GM04504 (cell line): ENCODE measurements around the gene THSD7B.

Experiments used
- DNase-seq: peaks from one replicate; pipeline ENCODE4 v3.0.0-alpha.2; 2012; ENCODE audit warnings: low read depth

The THSD7B gene

DNA sequence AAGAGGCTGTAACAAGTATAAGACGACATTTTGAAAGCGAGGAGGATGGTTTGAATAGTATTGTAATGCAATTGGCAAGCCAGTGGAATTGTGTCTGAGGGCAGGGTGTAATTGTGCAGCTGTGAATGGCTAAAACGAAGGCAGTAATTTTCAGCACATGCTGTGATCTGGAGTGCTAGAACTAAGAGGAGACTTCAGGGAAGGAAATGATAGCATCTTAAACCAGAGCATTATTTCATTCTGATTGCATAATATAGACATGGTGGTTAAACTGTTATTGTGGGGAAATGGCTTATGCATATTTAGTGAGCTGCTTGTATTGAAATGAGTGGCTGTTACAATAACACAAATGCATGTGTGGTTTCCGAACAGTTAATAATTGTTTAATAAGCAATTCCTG is 36.3 kb downstream of the THSD7B start:
- no peak for DNase-seq

DNA sequence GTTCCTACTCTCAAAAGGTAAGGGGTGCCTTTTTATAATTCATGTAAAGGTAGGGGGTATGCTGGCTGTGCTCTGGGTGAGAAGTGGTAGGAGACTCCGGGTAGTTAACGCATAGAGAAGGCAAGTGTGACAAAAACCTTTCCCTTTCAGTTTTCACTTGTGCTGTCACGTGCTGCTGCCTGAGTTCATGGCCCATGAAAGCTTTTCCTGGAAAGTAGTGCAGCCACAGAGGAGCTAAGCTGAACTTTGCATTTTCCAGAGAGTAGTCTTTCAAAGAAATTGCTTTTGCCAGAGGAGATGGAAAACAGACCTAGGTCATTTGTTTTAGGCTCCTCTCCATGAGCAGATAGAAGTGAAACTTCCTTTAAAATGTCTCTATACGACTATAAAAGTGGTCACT is 44.7 kb downstream of the THSD7B start:
- DNase-seq = no peak

DNA sequence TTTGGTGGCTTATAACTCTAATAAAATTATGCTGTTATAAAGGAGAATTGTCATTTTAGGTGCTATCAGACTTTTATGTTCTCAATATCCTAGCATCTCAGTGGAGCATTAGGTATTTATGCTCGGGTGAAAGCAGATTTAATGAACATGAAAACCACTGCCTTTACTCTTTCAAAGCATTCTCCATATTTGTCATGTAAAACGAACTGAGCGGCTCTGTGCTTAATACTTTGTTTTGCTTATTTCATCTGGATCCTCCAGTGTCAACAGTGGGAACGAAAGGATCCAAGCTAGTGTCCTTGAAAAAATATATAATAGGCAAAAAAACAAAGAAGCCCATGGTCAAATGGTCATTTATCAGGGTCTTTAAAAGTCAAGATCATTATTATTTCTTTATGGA is 53.5 kb downstream of the THSD7B start:
- no peak for DNase-seq

DNA sequence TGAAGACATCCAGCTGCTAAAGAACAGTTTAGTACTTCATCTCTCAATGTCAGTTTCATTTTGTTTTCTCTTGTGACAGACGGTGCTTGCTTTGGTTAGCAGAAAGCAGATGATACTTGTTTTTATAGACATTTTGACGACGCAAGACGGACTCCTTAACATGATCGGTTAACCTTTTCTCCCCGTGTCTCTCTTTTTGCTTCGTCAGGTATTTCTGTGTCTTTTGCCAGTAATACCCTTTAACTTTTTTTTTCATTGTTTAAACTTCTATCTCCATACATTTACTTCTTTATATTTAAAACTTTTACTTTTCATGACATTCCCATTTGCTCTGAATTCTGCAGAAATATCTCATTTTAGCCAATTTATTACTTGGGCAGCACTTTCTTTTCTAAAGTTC is 57.9 kb downstream of the THSD7B start:
- no peak for DNase-seq

DNA sequence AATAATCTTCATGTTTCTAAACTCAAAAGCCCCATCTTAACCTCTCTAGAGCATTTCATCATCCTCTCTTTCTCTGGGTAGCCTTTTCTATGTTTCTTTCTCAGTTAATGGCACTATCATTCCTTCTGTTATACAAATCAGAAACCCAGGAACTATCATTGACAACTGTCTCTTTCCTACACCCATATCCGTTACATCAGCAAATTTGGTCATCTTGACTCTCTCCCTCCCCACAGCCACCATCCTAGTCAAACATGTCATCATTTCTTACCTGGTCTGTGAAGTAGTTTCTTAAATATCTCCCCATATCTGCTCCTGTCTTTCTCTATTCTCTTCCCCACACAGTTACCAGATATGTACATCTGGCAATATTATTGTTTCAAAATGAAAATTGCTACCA is 62.8 kb downstream of the THSD7B start:
- no peak for DNase-seq

DNA sequence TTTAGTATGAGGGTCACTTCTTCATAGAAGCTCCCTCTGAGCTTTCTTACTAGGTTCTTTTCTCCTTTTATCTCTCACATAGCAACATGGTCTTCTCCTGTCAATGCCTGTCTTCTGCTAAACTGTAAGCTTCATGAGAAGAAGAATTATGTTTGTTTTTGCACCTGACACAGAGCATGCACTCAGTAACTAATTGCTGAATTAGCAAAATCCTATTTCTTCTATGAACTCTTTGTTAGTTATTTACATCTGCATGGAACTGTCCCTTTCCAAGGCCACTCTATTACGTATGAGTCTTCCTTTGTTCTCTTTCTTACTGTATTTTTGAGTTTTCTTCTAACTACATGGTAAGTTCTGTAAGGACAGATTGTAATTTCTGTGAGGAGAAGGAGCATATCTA is 63.4 kb downstream of the THSD7B start:
- DNase-seq = no peak

DNA sequence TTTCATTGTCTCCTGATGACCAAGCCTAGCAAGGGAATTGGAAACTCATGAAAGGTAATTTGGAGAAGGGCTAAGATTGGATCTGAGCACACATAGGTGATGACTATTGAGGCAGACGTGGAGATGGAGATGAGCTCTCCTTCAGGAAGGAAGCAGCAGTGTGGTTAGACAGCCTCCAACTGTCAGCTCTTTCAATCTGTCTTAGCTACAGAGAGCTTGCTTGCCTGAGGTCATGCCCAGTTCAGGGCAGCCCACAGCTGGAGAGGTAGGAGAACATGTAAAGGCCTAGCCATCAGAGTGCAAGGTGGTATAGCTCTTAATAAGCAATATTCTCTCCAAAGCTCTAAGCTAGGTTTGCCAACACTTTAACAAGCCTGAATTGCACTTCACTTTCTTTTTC is 79.2 kb downstream of the THSD7B start:
- DNase-seq = no peak

DNA sequence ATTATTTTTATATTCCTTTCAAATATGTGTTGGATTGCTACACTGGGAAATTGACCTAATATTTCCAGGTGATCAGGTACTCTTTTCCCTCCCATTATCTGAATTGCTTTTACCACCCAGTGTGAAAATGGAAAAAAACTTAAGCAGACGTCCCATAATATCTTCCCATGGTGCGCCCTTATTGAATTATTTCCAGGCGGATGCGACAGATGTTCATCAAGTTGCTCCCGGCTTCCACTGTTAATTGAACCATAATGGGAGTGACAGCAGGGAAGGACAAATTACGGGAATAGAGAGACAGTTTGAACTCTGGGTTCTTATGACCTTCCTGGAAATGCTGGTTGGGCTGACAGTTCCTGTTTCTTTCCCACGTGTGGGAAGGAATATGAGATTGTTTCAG is 93.3 kb downstream of the THSD7B start:
- DNase-seq = no peak

DNA sequence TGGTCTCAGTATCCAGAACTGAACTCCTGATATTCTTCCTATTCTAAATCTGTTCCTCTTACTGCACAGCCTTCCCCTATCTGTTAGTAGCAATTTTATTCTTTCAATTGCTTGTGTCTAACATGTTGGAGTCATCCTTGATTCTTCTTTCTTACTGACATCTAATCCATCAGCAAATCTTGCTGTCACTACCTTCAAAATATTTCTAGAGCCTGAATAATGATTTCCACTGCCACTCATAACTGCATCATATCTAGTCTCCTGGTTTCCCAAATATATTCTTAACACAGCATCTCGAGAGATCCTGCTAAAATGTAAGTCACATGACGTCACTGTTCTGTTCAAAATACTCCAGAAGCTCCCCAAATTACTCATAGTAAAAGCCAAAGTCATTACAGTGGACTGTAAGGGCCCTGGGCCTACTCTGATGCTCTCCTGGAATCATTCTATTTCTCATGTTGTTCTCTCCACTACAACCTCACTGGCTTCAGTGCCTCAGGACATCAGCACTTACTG is 95.2 kb downstream of the THSD7B start:
- no peak for DNase-seq

DNA sequence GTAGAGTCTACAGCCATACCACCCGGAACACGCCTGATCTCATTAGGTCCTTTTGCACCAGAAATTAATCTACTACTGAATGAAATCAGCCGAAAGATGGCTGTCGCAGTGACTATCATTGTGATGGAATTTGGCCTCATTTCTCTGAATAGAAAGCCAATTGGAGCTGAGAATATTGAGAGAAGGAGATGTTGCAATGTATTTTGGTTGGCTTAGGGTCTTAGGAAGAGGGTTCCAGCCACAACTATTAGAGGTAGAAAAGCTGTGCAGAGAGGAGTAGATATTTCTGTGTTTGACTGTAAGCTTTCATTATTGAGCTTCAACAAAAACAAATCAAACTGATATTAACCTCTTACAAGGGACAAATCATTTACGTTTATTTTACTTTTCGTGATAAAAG is 98.1 kb downstream of the THSD7B start:
- no peak for DNase-seq

DNA sequence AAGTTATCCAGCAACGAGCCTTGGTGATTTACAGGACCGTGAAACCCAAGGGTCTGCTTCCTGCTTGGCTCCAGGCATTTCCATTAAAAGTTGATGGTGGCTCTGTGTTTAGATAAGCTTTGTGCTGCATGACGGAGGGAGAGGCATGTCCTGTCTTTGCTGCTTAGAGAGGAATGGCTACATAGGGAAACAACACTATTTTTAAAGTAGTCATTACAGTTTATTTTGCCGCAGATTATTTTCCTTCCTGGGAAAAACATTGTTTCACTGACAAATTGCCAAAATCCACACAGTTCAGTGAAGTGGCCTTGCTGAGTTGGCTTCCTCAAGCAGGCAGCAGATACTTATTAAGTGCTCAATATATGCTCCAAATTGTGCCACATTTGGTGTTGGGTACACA is 98.5 kb downstream of the THSD7B start:
- DNase-seq = no peak

DNA sequence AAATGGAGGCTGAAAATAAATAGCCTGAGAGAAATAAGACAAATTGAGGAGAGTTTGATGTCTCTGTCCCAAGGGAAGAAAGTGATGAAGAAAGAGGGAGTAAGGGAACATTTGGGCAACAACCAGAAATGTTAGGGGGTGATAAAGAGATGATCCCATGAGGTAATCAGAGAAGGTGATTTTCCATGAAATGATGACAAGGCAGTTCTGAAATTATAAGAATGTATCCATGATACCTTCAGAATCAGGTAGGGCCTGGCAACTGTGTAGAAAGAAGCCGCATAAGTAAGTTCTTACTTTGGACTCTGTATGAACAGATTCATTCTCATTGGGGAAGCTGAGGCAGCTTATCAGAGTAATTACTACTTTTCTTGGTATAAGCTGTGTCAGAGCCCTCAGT is 106.1 kb downstream of the THSD7B start:
- no peak for DNase-seq

DNA sequence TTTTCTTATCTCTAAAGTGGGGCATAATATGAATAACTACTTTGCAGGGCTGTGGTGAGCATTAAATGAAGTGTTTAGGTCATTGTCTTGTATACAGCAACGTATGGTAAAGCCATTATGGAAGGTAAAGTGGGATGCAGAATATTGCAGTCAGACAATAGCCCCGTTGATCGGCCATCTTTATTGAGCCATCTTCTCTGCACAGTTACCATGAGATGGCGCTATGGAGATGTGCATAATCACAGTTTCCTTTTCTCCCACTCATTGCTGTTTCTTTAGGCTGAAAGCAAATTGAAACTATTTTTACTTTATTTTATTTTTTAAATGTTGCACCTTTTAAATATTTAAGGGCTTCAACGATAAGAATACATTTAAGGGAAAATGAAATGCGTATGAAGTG is 108.9 kb downstream of the THSD7B start:
- DNase-seq = no peak

DNA sequence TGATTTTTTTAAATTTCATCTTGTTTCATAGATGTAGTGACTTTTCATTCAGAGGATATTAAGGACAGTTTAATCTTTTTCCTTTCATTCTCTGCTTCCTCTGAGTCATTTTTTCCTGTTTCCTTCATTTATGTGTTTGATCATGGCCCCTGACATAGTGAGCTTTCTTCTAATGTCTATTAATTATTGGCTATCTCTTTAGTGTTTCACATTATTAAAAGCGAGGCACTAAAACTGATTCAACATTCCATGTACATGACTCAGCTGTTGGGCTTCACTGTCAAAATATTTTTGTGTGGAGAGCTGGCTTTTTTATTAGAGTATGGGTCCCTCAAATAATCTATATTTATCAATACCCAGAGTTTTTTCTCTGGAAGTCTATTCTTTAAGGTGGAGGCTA is 125.8 kb downstream of the THSD7B start:
- DNase-seq = no peak

DNA sequence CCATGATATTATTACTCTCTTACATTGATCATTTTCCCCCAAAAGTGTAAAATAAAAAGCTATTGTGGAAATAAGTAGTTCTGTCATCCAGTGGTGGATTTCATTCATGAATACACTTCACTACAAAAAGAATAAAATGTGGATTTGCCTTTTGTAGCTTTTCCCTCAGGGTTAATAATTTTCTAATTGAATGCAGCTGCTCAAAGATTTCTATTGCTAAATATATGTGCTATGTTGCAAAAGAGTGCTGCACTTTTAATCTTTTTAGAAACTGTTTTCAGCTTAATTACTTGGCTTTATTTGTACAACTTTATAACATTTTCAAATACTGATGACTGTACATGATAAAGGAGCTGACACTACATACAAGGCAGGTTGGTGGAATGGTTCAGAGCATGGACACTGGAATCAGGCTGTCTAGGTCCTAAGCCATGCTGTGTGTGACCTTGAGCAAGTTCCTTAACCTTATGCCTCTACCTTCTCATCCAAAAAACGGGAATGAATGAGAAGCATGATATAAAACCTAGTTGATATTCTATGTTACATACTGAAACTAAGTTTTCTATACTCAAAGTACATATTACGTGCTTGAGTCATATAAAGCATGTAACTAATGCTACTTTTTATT is 128.8 kb downstream of the THSD7B start:
- DNase-seq = no peak

DNA sequence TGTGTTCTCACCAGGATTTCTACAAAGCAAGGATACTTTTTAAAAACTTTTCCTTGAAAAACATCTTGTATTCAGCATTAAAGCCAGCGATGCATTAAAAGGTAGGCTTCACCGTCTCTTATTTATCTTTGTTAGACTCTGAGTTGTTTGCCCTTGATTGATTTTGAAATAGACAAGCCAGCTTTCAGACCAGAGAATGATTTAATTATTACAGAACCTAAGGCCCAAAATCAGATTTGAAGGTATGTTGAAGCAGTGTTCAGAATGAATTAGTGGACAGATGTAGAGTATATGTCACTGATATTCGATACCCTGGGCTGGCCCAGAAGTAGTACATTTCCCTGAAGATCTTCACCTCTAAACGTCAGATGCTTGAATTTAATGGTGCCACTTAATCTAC is 136.4 kb downstream of the THSD7B start:
- DNase-seq = no peak

DNA sequence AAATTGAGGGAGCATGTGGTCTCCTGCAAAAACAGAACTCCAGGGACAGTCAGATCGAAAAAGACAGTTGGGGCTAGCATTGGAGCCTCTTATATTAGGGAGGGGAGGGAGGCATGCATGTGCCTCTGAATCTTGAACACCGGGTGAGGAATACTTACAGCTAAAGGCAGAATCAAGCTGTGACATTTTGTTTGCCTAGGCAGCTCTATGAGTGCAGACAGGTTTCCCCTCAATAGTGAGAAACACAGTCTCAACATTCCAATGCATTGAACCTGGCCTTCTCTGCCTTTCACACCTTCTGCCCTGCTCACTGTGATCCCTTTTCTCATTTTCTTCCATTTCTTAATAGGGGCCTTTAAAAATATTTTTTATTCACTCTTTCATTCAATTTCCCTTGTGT is 140.4 kb downstream of the THSD7B start:
- DNase-seq = no peak

DNA sequence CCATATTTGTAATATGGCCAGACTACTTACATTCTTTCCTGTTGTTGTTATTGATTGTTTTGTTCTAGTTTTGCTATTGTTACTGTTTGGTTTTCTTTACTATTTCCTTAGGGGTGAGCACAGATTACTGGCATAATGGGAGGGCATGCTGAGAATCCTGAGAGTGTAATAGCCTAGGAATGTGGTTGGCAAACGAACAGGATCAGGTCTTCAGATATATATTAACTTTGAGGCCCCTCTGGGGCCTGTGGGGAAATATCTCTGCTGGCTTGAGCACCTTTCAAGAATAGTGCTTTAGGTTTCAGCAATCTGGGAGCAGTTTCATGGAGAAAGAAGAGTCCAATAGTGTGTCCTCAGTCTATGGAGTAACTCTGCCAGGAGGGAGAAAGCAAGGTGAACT is 144.4 kb downstream of the THSD7B start:
- DNase-seq = no peak

DNA sequence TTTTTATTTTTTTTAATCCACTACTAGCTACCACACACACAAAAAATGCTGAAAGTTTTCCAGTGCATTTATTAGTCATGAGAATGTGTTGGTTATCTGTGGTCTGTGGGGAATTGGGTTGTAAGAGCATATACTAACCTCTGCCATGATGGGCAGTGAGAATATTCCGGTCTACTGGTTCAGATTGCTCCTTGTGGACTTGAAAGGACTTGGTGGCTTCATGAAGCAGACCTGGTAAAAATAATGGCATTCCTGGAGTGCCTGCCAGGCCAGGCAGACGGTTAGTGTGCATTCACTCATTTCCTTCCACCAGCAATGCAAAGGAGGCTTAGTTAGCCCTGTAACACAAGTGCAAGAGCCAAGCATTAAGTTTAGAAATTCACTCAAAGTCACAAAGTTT is 150.8 kb downstream of the THSD7B start:
- DNase-seq = no peak

DNA sequence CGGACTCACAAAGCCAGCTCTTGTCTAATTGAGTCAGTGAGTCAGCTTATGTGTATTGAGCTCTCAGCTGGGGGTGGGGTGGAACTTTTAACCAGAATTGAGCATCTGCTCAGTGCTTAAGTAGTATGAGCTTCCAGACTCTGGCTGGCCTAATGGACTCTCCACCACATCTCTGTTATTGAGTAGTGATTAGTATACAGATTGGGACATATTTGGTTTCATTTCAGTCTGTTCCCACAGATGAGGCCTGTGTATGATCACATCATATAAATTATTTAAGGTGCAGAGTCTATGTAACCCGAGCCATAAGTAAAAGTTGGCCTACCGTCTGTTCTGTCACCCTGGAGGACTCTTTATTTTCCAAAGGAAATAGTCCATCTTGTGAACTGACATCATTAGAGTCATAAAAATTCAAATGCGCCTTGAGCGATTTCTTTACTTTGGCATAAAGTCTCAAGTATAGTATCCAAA is 152.1 kb downstream of the THSD7B start:
- no peak for DNase-seq

DNA sequence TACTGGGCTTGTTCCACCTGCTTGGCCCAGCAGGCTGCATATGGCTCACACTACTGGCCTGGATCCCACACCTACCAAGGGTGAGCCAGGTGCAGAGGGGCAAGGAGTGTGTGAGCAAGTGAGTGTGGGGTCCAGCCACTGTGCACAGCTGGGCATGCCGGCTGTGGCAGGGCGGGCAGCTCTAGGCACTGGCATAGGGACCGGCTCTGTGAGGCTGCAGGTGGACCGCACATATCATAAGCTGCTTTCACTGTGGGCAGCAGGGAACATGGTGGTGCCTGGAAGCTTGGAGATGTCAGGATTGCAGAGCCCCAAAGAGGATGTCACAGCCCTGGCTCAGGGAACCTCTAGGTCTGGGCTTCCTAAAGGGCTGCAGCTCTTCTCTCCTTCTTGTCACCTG is 154.3 kb downstream of the THSD7B start:
- DNase-seq = no peak

DNA sequence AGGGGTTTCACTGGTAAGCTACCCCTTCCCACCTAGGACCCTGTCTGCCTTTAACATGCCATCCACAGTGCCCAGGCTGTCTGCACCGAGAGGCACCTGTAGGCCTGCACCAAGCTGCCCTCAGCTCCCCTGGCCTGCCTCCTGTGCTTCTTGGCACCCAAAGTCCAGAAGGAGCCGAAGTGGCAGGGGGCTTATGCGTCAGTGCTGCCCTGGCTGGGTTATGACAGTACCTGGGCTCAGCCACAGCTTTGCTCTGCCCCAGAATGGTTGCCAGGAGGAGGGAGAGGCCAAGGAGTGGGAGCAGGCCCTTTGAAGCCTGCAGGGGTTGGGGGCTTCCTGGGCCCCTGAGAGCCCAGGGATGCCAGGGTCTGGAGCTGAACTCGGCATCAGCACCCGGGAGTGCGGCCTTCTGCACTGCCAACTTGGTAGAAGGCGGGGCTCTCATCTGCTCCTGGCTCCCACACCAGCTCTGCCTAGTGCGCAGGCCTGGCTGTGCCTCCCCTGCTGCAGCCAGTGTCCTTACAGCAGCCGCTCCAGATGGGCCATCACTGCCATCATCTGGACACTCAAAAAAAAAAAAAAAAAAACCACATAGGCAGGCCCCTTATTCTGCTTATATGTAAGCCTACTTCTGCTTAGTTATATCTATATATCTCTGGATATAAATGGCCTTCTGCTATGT is 155.4 kb downstream of the THSD7B start:
- no peak for DNase-seq

DNA sequence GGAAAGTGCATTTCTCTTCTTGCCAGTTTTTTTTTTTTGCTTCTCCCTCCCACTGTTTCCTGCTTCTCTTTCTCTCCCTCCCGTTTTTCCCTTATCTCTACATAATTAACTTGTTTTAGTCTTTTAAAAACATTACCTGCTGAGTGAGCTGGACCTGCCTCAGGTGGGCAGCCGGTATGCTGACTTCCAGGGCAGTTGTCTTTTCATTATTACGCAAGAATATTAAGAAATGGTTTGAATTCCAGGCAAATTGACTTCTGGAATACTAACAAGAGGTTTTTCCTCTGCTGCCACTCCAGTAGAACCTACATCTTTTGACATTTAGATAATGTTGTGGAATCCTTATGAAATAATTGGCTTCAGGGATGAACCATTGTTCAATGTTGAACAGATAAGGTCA is 161.8 kb downstream of the THSD7B start:
- no peak for DNase-seq

DNA sequence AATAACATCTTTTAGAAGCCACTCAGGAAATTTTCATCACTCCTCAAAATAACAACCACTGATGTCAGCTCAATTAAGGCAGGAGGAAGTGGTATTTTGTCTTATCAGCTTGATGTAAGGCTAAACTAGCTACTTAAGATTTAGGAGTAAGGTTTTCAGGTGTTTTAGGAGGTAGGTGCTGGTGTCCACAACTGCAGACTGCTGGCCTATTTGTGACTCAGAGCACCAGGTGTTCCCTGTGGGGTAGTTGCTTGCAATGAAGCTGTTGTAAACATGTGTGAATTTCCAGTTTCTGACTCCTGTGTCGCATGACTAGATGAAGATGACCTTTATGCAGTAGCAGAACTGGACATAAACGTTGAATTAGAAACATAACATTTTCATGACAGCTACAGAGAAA is 164.2 kb downstream of the THSD7B start:
- no peak for DNase-seq
